GM21723 (cell line): ENCODE measurements around the gene NEMF.
"Not testable (repeated sequence)": the region's sequence is repeated elsewhere in the genome, so short reads cannot be mapped to it uniquely, and the experiment has no call there.

ENCODE experiments used
- ATAC-seq: cut with Tn5 transposase; IDR thresholded peaks from one replicate; pipeline ENCODE4 v1.9.1; 2021; ENCODE audit warnings: mild to moderate bottlenecking, moderate library complexity; ENCODE audit not compliant: unreplicated experiment

Gene NEMF

GRCh38 chr14:49755378-49755777 is 97.2 kb downstream of the NEMF start:
- no peak for ATAC-seq

DNA sequence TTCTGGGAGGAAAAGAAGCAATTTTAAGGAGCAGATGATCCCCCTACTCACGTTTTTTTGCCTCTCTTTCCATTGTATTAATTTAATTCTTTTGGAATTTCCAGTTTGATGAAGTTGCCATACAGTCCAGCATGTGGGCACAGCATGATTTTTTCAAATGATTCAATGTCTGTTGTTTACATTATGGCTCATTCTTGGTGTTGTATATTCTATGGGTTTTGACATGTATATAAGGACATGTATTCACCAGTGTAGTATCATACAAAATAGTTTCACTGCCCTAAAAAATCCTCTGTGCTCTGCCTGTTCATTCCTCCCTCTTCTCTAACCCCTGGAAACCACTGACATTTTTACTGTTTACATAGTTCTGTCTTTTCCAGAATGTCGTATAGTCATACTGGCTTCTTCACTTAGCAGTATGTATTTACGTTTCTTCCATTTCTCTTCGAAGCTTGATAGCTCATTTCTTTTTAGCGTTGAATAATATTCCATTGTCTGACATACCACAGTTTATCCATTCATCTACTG is 98.0 kb downstream of the NEMF start:
- ATAC-seq: no peak

DNA sequence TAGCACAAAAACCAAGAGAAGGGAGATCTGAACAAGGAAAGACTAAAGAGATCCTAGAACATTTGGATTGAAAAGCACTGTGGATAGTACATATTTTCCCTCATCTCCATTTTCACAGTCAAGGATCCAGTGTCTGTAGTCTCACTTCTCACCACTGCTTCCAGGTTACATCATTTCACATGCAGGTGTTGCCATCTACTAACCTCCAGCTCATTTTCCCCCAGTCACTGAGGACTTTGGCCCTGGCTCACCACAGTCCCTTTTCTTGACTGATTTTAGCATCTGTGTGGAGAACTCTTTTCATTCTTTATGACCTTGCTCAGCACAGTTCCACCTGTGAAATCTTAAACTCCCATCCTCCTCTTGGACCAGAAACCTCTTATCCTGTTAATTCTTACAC is 106.1 kb downstream of the NEMF start:
- not testable (repeated sequence) for ATAC-seq

DNA sequence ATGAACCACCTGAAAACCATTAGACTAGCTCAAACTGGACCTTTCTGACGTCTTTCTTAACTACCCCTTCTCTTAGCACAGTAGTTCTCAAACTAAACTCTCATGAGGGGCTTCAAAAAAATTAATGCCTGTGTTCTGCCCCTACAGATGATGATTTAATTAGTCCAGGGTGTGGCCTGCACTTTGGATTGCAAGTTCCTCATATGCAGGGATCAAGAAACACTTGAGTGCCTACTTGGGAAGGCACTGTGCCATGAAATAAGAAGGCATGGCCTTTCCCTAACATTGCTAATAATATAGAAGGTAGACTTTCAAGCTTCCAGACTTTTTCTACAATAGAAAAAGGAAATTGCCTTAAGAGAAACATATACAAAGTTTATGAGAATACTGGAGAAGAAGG is 107.4 kb downstream of the NEMF start:
- no peak for ATAC-seq

- not testable (repeated sequence) for ATAC-seq
These were observed 116.9 kb downstream of the NEMF start for GRCh38 chr14:49735669-49736068.

GRCh38 chr14:49733836-49734235 is 118.8 kb downstream of the NEMF start:
- ATAC-seq: no peak

DNA sequence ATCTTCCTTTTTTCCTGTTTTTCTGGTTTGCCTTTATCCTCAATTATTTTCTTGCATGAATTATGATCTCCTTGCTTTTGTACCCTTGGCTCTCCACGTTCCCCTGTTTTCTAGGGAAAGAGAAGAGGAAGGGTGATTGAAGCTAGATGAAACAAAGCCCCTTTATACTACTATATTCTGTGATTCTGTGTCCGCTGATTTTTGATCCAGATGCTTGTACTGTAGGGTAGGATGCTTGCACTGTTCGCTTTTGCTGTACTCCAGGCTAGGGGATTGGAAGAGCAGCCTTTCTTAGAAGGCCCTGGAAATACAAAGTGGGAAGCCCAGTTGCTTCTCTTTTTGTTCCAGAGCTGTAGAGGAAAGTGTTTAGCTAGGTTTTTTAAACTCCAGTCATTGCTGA is 119.7 kb downstream of the NEMF start:
- ATAC-seq: no peak
